B cell (primary cell): ENCODE results near the gene DRC7.

ENCODE experiments used
- CTCF ChIP-seq: fragments of 200-600 bp; IDR thresholded peaks from one replicate; pipeline ENCODE4 v1.8.0; 2022; ENCODE audit warnings: antibody characterized with exemption, mild to moderate bottlenecking
- EZH2 ChIP-seq: IDR thresholded peaks from 2 replicates; pipeline ENCODE4 v1.6.1; 2012; ENCODE audit warnings: borderline replicate concordance, low read depth, mild to moderate bottlenecking, moderate library complexity, low read length; ENCODE audit not compliant: insufficient read depth, poor library complexity, severe bottlenecking

- TF ChIP-seq CTCF = no peak
- TF ChIP-seq EZH2 = no peak
Measured at GRCh38 chr16:57761957-57762356, 67.4 kb downstream of the DRC7 start.
